GM19467 (cell line): ENCODE results near the gene POMT2.

Experiments used
- ATAC-seq: cut with Tn5 transposase; IDR thresholded peaks from one replicate; pipeline ENCODE4 v1.9.1; 2021; ENCODE audit warnings: mild to moderate bottlenecking, moderate library complexity; ENCODE audit not compliant: unreplicated experiment

The POMT2 gene

DNA sequence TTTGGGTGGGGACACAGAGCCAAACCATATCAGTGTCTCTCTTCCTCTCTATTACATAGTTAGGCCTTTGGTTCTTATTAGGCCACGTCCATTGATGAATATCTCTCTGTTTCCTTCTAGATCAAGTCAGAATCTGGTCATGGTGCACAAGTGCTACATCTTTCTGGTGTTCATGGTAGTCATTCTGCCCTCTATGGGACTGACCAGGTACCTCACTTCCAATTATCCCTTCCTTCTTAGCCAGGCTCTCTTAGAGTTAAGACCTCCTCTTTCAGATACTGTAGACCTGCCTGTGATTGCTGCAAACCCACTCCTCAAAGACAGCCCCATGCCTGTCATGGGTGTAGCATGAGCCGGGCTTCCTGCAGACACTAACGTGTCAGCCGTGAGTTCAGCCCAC is 74.9 kb downstream of the POMT2 start:
- ATAC-seq, result no peak

DNA sequence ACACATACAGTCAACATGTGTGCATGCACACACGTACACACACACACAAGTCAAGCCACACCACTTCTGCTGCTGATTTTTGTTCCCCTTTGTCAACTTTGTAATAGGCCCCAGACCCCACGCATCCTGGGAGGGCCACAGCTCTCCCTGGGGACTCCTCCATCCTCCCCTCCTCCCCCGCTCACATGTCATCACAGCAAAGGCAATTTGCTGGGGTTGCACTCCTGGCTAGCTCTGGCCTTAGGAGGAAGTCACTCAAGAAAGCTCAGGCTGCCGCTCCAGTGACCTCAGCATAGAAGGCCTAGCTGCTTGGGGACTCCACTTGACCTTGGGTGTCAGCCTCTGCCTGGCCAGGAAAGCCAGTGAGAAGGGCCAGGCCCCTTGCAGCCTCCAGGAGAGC is 76.8 kb downstream of the POMT2 start:
- no peak for ATAC-seq

DNA sequence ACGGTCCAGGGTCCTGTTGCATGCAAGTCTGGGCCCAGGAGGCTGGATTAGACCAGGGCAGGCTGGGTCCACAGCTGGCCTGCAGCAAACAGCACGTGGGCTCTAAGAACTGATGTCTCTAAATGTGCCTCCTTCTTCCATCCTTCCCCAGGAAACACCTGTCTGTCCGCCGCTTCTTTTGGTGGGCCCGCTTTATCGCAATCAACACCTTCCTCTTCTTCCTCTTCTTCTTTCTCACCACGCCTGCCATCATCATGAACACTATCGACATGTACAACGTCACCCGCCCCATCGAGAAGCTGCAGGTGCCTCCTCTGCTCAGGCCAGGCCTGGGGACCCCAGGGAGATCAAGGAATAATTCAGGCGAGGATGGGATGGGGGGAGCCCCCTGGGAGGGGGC is 77.9 kb downstream of the POMT2 start:
- ATAC-seq, result no peak

DNA sequence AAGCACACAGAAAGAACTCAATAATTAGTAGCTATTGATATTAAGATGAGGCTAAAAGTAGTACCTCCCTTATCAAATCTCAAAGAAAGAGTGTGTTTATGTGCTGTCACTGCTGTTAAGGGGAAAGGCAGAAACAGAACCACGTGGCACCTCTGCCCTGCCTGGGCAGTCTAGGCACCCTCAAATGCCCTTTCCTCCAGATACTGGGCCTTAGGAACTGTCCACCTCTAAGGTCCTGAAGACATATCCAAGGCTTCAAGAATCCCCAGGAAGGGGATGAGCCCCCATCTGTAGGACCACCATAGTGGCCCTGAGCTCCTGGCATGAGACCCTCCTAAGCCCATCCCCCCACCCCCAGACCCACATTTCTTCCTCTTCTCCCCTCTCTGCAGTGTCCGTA is 78.7 kb downstream of the POMT2 start:
- ATAC-seq, result no peak

- ATAC-seq, result no peak
Observed at GRCh38 chr14:77240336-77240915, 80.3 kb downstream of the POMT2 start.

DNA sequence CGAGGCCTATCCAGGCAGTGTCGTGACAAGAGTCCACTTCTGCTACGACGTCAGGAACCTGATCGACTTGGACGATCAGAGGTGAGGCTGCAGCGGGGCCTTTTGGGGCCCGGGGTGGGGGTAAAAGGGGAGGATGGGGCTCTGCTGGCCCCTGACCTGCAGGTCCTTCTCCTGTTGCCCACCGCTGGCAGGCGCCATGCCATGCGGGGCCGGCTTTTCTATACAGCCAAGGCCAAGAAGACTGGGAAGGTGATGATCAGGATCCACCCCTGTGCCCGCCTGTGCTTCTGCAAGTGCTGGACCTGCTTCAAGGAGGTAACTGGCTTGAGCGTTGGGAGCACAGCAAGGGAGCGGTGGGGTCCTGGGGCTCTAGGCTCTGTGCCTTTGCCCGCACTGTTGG is 81.3 kb downstream of the POMT2 start:
- ATAC-seq, result no peak

- ATAC-seq, result no peak
Observed at GRCh38 chr14:77238996-77239395, 81.7 kb downstream of the POMT2 start.

DNA sequence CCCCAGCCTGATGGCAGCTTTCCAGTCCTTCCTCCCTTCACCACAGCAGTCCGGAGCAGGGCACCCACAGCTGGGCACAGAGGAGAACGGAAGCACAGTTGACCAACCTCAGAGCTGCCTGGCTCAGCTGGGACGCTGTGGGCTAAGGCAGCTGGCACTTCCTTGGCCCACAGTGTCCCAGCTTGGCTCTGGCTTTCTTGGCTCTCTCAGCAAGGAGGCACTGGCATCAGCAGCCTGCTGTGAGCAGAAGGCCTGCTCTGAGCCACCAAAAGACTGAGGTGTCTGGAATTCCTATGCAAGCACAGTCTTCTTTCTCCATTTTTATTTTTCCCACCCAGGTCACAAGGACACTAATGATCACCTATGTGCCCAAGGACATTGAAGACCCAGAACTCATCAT is 82.3 kb downstream of the POMT2 start:
- no peak for ATAC-seq

DNA sequence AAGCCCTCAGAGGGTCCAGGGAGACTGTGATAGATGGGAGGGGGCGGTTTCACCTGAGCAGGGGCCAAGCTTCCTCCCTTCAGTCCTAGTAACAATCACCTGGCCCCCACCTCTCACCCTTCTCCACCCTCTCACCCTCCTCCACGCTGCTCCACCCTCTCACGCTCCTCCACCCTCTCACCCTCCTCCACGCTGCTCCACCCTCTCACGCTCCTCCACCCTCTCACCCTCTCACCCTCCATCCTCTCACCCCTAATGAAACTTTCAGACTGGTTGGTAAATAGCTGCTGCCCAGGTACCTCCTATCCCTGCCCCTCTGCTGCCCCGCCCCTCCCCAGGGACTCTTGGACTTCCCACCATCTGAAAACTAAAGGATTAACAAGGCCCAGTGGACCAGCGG is 83.9 kb downstream of the POMT2 start:
- no peak for ATAC-seq

- ATAC-seq, result no peak
Observed at GRCh38 chr14:77231721-77232120, 89.0 kb downstream of the POMT2 start.

- ATAC-seq, result no peak
Observed at GRCh38 chr14:77230914-77231313, 89.8 kb downstream of the POMT2 start.

DNA sequence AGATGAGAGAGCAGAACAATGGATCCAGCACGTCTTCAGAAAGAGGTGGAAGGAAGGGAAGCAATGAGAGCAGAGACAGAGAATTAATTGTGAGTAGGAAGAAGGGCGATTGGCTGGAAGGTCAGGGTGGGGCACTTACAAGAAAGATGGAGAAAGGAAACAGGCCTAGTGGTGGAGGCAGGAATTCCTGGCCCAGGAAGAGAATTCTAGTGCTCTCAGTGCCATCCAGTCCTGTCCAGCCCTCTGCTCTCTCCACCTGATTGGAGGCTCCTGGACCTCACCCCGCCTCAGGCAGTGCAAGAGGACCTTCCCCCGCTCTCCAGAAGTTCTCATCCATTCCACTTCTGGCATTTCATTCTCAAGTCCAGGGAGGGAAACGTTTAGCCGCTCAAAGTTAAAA is 92.6 kb downstream of the POMT2 start:
- no peak for ATAC-seq

GRCh38 chr14:77225892-77226557 is 94.7 kb downstream of the POMT2 start:
- ATAC-seq, result no peak

DNA sequence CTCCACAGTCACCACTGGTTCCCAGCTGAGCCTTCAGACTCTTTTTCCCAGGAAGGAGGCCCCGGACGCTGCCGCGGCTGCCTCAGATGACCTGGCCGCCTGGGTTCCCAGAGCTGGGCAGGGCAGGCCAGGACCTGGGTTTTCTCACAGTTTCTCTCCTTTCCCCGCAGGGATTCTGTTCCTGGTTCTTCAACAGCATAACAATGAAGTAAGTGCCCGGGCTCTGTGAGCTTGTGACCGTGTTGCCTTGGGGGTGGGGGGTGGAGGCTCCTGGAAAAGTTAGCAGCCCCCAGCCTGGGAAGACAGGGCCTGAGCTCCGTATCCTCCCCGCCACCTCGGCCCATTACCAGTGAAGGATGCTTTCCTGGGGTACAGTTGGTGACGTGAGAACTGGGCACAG is 95.4 kb downstream of the POMT2 start:
- no peak for ATAC-seq
